SIG-M5 treated with dmso at 0.1 percent for 504 hours (cell line): ENCODE measurements around the gene HPGDS.
"Not testable (repeated sequence)": the region's sequence is repeated elsewhere in the genome, so short reads cannot be mapped to it uniquely, and the experiment has no call there.

ENCODE experiments used
- DNase-seq: peaks from one replicate; lab custom pipeline; 2025; ENCODE audit not compliant: unreplicated experiment; lab: John Stamatoyannopoulos, UW

Gene HPGDS

DNA sequence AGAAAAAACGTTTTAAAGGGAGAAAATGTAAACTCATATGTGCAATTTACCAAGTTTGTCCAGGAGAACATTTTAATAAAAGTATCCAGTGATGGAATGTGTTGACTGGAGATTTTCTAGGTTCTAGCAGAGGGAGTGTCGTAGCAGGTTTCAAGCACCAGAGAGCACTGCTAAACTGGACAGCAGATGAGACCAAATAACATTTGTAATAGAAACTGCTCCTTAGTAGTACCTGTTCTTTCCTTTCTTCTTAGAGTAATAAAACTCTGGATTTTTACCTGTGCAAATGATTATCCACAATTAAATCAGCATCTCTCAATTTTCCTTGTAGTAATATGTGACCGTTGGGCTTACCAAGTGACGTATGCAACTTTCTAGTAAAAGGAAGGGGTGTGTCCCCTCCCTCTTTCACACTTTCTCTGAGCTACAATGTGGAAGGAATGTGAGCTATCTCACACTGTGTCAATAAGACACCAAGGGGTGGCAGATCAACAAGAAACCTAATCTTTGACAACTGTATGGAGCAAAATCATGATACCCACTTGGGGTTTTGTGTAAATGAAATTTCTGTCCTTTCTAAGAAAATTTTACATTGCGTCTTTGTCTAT lies 9.5 kb downstream of the HPGDS start:
- no peak for DNase-seq

DNA sequence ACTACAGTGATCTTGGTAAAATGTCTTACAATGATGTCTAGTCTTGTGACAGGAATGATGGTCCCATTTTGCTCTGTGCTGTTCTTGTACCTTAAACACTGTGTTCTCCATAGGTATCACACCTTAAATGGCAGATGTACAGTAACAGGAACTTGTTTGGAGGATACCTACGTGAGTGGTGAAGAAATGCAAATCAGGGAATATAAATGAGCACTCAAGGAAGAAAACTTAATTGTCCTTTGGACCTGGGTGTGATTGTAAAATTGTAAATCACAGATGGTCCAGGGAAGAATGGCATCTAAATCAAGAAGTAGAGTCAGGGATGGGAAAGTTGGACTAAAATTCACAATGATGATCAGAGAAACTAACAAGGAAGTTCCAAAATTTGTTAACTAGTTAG lies 12.7 kb downstream of the HPGDS start:
- DNase-seq, result no peak

DNA sequence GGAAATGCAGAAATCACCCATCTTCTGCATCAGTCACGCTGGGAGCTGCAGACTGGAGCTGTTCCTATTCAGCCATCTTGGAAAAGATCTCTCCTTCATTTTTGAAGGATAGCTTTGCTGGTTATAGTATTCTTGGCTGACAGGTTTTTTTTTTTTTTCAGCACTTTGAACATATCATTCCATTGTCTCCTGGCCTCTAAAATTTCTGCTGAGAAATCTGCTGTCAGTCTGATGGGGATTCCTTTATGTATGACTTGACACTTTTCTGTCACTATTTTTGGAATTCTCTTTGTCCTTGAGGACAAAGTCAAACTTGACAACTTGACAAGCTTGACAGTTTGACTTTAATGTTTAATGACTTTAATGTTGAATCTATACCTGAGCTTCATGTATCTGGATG lies 16.8 kb downstream of the HPGDS start:
- DNase-seq, result no peak

DNA sequence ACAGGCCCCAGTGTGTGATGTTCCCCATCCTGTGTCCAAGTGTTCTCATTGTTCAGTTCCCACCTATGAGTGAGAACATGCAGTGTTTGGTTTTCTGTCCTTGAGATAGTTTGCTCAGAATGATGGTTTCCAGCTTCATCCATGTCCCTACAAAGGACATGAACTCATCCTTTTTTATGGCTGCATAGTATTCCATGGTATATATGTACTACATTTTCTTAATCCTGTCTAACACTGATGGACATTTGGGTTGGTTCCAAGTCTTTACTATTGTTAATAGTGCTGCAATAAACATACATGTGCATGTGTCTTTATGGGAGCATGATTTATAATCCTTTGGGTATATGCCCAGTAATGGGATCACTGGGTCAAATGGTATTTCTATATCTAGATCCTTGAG lies 22.7 kb downstream of the HPGDS start:
- DNase-seq, result not testable (repeated sequence)

DNA sequence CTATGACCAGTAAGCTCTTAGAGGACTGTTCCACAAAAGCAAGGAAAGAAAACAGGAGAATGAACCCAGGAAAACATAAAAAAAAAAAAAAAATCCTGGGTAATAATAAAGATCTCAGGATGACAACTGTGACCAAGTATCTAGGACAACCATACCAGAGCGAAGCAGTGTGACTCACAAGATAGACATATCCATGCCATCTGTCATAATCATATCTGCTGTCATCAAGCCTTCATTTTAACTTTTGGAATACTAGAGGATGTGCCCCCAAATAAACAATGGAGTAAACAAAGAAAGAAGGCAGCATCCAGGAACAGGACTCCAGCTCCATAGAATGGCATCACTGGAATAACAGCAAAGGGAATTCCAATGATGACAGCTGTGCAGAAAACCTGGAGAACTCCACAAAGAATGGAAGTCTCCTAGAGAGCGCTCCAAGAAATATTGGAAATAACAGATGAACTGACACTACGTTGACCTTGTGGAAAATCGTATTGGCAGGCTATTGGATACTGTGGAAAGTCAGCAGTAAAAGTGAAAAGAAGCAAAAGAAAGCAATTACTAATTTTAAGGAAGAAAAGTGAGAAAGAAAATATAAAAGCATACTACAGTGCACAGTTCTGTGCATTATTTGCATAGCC lies 35.3 kb downstream of the HPGDS start:
- DNase-seq, result no peak

DNA sequence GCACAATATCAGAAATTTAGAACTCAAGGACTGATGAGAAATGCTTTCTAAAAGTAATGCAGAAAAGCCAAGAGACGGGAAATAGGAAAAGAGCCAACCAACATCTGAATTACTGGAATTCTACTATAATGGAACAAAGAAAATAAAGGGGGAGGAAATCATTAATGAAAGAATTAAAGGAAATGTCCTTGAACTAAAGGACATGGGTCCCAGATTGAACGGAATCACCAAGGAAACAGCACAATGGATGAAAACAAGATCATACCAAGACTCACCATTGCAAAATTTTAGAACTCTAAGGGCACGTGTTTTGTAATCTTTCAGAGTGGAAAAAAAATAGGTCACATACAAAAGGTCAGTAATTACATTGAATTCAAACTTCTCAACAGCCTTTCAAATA lies 35.9 kb downstream of the HPGDS start:
- DNase-seq, result peak; percentile 8

DNA sequence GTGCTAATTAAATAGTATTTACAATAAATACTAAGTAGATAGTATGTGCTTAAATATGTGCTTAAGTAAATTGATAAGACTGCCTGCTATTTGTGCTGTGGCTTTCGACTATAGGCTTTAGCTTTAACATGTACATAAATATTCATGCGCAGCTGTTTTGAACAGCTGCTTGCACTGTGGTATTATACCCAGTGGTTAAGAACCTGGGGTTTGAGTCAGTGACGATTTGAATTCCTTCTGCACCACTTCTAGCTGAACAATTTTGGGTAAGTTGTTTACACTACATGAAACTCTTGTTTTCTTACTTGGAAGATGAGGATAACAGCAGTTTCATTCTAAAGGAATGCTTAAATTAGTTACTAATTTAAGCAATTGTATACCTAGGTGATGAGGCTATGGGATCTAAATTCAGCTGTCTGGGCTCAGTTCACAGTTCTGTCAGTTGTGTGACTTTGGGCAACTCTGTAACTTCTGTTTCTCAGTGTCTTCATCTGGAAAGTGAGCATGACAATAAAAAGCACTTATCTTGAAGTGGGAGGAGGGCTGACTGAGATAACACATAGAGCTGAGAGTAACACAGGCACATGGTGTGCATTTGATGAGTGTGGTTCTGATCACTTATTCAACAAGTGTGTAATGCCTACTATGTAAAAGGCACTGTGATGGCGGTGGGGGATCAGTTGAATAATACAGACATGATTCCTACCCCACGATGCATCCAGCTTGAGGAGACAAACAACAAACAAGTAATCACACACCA lies 37.0 kb downstream of the HPGDS start:
- DNase-seq, result no peak

DNA sequence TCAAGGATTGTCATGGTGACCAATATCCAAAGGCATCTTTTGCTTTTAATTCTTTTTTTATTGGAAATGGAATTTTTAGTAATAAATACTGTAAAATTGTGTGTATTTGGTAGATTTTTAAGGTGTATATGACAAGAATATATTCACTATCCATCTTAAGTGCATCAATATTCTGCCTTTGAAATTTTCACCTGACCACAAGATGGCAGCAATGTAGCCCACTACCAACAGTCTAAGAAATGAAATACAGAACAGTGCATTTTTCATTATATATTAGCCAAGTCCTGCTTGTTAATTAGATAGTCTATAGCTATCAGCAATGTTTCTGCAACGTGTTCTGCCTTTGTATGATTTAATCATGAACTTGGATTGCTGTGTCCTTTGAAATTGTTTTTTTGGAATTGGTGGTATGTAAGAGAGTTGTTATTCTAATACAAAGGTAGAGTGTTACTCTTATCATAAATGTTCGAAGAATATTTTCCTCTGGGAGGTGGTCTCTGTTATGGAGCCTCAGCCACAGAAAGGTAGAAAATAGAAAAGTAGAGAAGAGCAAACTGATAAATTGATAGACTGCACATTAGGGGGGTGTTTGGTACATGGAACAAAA lies 38.2 kb downstream of the HPGDS start:
- peak; percentile 1 for DNase-seq

DNA sequence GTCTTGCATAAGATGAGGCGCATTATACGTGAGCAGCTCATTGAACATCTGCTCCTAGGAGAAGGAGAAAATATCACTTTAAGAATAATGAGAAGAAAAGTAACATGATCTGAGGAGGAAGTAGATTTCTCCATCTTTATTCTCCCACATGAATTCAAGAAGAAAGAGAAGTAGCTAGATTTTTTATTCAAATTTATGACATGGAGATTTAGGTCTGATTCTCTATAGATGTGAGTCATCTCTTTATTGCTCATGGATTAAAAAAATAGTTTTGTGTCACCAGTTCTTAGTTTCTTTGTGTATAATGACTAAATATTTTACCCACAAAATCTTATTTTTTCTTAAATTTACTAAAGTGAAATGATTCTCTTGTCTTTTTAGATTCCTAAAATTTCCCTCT lies 40.4 kb downstream of the HPGDS start:
- no peak for DNase-seq

DNA sequence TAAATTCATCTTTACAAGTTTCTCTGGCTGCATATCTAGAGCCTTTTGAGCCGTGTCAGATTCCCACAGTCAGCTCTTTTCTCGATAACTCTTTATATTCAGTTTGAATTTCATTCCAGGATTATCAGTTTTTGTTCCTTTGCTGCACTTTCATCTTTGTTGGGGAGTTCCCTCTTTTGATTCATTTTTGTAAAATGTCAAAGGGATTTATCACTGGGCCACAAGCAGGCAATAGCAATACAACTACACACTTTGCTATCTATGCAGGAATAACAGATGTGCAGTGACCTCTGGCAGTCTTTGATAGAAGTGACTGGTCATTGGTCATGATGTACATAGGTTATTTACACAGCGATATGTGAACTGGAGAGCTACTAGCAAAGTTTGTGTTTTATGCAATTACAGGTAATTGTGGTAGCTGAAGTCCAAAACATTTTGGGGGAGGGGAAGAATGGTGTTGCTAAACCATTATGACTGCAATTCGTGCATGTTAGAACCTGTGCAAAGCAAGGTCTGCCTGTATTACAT lies 43.8 kb downstream of the HPGDS start:
- DNase-seq, result no peak

DNA sequence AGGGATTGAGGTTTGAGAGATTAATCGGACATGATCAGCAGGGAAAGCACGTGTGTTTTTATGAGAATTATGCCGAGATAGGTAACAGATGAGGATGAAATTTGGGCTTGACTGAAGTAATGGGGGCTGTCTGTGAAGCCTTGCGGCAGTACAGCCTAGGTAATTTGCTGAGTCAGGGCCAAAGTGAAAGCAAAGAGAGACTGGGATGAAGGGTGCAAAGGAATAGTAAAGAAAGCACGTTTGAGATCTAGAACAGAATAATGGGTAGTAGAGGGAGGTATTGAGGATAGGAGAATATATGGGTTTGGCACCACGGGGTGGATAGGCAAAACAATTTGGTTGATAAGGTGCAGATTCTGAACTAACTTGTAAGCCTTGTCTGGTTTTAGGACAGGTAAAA lies 47.2 kb downstream of the HPGDS start:
- not testable (repeated sequence) for DNase-seq

DNA sequence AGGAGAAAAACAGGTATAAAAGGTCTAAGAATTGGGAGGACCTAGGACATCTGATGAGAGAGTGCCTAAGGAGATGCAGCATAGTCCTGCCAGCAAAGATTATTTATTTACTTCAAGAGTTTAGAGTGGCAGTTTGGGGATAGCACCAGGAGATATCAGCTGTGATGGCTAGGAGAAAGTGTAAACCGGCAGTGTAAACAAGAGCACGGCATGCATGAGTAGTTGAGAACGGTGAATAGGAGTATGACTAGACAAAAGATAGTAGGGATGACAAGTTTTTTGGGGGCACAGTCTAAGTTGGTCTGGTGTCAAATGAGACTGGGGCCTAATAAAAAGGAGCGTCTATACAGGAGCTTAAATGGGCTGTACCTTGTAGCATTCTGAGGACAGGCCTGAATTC lies 48.7 kb downstream of the HPGDS start:
- DNase-seq, result not testable (repeated sequence)

DNA sequence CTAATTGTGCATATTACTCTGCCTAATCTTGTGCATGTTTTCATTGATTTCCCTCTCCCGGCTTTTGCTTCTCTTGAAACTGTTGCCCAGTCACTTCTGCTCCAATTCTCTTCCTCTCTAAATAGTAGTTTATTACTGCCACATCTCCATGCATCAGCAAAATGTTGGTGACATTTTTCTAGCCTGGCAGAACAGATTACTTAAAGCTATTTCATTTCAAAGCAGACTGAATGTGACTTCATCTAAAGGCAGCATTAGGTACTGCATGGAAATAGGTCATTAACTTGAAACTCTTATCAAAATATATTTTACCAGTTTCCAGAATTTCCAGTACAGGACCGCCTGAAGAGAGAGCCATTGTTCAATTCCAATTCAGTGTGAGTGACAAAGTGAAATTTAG lies 52.4 kb downstream of the HPGDS start:
- DNase-seq, result peak; percentile 3

DNA sequence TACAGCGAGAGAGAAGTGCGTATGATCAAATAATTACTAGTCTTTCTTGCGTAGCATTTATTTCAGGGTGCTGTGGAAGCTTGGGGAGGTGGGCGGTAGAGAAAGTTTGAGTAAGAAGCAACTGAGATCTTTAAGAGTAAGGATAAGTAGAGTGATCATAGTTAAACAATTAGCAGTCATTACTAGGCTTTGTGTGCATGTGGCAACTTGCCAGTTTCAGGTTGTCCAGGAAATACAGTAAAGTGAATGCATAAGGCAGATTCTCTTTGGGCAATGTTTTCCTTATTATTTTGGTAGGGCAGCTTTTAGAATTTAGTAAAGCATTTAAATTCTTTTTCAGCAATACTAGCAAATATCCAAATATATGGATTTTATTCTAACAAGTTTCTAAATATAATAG lies 57.0 kb downstream of the HPGDS start:
- DNase-seq, result no peak

DNA sequence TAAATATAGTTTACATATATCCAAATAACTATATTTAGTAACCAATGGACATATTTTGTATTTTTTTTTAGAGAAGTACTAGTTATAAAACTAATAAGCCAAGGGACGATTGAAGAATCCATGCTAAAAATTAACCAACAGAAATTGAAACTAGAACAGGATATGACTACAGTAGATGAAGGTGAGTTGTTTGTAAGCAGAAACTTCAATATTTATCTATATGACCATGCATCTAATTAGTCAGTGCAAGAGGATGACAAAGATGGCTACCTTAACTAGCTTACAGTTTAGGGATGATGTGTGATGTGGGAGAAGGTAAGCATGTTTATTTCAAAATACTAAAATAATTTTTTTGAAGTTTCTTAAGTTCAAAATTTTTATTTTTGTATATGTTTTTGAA lies 57.7 kb downstream of the HPGDS start:
- no peak for DNase-seq

DNA sequence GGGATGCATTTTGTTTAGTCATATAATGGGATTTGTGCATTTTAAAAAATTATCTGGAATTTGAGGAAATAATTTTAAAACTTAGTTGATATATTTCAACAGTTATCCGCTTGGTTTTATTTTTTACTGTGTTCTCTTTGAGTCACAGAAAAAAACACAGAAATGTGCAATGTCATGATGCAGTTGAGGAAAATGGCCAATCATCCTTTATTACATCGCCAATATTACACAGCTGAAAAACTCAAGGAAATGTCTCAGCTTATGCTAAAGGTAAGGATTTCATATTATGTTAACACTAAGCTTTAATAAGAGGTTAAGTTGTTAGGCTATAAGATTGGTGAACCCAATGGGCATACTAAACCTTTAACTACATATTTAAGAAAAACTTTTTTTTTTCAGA lies 63.9 kb downstream of the HPGDS start:
- DNase-seq, result no peak

DNA sequence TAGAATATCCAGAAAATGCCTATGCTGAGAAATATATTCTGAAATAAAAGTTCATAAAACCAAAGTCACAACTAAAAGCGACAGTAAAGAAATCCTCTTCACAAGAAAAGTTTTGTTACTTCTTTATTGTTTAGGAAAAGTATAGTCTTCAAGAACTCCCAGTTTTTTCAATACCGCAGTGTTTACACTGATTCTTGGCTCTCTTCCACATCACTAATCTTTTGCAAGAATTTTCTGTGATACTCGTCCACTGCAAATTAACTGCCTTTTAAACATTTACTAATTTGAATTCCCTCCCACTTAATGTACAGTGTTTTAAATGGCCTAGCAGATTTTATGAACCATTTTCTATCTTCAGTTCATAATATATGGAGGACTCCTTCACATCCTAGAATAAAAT lies 65.1 kb downstream of the HPGDS start:
- DNase-seq, result no peak

DNA sequence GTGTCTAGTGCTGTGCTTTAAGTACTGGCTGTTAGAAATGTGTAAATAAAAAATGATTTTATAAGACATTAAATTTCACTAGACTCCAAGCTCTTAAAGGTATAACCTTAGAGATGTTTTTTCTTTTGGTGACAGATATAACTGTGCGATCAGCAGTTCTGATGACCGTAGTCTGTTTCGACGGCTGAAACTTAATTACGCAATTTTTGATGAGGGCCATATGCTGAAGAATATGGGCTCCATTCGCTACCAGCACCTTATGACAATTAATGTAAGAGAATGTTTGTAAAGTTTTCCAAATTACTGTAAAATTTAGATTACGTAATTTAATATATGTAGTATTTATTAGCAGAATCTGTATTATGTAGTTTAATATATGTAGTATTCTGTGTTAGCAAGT lies 66.4 kb downstream of the HPGDS start:
- no peak for DNase-seq

DNA sequence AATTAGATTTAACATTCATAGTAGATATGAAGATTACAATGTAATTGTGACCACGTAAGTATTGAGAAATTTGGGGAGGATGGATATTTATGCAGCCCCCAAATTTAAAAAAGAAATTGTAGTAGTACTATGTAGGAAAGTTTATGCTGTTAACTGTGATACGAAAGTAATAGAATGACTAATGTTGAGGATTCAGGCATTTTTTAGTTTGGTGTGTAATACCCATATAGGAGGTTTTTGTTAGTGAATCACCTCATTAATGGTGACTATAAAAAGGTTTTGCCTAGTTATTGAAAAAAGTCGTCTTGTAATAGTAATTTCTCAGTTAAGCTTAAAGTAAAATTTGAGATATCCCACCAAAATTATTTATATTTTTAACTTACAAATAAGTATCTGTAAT lies 67.7 kb downstream of the HPGDS start:
- DNase-seq, result no peak

DNA sequence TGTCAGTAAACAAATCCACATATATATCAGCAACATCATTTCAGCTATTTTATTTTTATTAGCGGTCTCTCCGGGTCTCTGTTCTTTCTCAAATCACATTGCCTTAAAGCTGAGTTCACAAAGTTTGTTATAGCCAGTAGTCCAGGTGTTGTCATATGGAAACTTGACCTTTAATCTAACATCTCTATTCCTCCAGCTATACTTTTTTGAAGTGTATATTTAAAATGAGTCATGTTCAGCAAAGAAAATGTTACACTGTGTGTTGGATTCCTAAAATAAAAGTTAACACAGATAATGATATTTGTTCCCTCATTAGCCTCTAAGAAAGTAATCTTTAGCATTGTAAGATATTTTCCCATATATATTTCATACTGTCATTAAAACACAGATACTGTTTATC lies 71.4 kb downstream of the HPGDS start:
- no peak for DNase-seq

DNA sequence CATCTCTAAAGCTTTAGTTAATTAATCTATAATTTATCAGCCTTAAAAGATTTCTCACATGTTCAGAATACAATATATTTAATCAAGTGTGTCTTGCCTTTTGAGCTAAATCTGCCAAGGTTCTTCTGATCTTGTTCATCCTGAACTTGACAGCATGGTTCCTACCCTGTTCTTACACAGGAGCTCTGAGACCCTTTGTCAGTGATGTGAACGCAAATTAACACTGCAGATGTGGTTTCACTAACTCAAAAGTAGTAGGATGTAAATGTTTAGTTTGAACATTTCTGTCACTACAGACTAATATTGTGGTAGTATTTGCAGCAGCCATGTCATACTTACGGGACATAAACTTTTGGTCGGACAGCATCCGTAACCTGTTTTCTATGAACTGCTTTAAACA lies 75.6 kb downstream of the HPGDS start:
- DNase-seq, result no peak
